T-helper 1 cell (primary cell): ENCODE measurements around the gene AP5S1.
"Not testable (repeated sequence)": the region's sequence is repeated elsewhere in the genome, so short reads cannot be mapped to it uniquely, and the experiment has no call there.

Source experiments
- DNase-seq, 5 donors: peaks; one replicate each; pipeline ENCODE4 v3.0.0-alpha.2; 2012 to 2020

The AP5S1 gene

DNA sequence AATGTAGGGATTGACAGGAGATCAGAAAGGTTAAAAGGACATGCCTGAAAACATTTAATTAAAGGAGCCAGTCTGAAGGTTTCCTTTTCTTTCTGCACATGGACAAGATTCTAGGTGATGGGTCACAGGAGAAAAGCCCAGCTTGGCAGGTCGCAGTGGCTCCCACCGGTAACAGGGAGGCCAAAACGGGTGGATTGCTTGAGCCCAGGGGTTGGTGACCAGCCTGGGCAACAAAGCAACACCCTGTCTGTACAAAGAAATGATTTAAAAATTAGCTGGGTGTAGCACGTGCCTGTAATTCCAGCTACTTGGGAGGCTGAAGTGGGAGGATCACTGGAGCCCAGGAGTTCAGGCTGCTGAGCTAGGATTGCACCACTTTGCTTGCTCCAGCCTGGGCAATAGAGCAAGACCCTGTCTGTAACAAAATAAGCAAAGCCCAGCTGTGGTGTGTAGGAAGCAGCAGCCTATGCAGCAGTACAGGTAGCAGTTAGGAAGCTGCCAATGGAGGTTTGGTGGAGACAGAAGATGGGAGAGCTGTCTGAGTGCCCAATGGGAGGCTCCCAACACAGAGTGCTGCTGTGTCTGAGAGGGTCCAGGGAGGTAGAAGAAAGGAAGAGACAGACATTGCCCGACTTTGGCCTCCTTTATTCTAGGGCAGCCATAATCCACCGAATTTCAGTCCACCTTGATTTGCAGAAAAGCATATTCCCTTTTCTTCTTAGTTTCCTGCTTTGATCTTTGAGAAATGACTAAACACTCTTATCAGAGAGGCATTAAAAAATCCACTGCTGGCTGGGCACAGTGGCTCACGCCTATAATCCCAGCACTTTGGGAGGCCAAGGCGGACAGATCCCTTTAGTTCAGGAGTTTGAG lies 7.1 kb upstream of the AP5S1 start:
- DNase-seq: no peak

DNA sequence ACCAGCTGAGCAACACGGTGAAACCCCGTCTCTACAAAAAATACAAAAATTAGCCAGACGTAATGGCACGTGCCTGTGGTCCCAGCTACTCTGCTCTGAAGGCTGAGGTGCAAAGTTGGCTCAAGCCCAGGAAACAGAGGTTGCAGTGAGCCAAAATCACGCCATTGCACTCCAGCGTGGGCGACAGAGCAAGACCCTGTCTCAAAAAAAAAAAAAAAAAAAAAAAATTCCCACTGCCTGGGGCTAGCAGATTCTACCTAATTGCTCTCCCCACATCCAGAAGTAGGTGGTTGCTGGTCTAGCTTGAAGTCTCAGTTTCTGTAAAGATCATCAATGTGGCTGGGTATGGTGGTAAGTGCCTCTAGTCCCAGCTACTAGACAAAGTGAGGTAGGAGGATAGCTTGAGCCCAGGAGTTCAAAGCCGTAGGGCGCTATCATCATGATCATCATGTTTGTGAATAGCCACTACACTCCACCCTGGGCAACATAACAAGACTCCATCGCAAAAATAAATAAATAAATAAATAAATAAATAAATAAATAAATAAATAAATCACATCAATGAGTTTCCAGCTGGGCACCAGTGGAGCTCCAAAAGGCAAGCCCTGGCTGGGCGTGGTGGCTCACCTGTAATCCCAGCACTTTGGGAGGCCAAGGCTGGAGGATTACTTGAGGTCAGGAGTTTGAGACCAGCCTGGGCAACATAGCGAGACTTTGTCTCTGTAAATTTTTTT lies 6.3 kb upstream of the AP5S1 start:
- DNase-seq: peak in 1 of 5 donors; percentile 25

DNA sequence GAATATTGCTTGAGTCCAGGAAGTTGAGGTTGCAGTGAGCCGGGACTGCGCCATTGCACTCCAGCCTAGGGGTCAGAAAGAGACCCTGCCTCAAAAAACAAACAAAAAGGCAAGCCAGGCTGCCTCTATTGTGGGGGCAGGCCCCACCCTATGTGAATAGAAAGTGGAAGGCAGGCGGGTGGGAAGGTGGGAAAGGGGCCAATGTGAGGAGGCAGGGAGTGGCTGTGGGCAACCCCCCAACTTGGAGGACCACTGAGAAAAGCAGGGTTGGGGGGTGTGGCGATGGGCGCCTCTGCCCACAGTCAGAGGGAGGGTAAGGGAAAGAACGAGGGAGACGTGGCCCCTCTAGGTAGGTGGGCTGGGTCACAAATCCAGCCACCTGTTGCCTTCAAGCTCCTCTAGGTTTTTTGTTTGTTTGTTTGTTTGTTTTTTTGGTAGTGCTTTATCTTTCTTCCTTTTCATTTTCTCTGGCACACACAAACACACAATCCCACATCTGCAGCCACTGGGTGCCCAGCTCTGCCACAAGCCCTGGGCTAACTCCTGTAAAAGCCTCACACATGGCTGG lies 5.3 kb upstream of the AP5S1 start:
- DNase-seq: no peak

DNA sequence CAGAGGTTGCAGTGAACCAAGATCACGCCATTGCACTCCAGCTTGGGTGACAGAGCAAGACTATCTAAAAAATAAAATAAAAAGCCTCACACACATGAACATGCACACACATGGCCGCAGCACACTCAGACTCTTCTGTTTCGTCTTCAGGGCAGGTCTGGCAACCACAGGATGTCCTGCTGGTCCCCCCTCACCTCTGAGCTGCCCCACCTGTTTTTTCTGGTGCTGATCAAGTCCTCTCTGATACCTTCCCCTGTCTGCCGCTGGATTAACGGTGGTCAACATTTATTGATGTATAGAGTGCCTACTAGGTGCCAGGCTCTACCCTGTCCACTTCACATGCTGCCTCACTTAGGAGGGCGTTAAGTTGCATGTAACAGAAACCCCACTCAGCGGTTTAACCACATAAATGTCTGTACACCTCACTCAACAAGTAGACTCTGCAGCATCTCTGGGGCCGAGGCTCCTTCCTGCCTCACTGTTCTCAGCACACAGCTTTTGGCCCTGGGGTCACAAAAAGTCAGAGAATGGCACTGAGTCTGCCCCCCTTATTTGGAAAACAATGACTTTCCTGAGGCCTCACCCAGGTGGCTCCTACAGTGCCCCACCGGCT lies 4.5 kb upstream of the AP5S1 start:
- DNase-seq: peak in 1 of 5 donors; percentile 74

DNA sequence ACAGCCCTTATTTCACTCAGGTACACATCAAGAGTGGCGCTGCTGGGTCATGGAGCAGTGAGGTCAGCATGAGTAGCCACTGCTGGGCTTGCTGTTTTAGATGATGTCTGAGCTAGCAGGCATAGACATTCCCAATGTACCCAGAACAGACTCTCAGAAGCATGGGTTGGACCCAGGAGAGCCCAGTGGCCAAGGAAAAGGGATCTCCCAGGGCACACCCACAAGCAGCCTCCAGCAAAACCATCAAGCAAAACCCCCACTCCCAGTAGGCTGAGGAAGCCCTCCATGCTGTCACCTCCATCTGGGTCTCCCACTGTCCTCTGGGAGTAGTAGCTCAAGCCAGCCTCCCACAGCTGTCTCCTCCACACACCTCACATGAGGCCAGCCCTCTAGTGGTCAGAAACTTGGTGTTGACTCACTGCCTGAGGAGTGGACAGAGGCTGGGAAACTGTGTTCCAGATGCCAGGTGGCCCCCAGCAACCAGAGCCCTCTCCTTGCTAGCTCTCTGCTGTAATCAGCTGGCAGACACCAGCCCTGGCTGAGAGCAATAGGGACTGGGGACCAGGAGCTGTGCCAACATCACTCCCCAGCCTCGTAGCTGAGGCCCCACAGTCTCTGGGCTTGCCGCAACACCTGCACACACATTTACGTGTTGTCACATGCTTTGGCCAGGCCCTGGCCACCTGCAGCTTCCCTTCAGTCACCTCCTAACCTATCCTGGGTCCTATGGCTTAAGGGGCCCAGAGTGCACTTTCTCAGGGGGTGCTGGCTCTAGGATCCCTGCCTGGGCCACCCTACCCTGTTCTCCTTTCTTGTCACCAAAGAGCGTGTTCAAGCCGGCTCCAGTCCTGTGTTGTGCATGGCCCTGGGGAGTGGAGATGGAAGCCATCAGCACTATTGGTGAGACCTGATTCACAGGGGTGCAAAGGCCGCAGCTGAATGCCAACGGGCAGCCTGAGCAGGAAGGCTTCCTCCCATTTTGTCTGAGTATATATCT lies 1.9 kb upstream of the AP5S1 start:
- peak in 1 of 5 donors; percentile 27 for DNase-seq

DNA sequence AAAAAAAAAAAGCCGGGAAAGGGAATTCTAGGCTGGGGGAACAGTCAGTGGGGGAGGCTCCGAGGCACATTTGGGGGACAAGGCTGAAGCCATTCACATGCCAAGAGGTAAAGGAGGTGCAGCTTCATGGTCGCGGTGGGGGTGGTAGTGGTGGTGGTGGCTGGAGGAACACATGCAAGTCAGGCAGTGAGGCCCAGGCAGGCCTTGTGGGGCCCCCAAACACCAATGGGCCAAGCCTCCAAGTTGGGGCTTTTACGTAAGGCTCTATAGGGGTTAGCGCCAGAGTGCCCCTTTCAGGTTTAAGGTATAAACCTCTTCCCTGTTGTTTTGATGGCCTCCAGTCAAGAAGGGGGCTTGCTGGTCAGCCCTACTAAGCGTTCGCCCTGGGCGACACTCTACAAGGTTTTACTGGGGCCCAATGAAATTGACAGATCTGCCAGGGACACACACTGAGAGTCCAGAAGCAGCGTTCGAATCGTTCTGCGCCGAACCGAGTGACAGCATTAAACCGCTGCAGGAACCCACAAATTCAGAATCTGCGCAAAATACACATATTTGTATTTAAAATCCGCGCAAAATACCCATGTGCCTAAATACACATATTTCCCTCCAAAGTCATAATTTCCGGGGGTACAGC lies 818 bp upstream of the AP5S1 start:
- DNase-seq: no peak

DNA sequence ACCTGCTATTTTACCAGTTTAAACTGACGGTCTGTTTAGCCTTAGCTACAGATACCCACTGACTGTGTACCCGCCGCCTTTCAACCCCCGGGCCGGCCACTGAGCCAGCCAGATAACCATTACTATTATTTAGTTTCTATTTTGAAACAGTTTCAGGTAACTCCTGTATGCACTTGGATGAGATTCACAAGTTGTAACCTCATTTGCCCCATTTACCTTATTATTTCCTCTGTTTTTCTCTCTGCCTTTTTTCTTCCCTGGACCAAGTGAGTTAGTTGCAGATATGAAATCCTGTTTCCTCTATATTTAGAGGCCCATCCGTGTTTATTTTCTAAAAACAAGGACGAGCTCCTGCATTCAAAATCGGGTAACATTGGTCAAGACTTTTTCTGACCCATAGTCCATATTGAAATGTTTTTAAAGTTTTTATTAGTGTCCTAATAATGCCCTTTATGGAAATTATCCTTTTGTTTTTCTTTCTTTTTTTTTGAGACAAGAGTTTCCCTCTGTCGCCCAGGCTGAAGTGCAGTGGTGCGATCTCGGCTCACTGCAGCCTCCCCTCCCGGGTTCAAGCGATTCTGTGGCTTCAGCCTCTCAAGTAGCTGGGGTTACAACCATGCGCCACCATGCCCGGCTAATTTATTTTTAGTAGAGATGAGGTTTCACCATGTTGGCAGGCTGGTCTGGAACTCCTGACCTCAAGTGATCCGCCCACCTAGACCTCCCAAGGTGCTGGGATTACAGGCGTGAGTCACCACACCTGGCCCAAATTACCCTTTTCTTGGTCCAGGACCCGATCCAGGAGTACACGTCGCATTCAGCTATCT lies 767 bp downstream of the AP5S1 start:
- no peak for DNase-seq

DNA sequence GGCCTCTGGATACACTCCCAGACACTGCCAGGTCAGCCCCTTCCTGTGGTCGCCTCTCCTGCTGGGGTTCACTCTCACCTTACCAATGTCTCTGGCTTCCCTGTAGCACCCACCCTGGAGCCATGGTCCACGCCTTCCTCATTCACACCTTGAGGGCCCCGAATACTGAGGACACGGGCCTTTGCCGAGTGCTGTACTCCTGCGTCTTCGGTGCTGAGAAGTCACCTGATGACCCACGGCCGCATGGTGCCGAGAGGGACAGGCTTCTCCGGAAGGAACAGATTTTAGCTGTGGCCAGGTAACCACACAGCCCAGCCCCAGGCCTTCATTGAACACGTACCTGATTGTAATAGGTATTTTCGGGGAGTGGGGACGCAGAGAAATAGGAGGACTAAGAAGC lies 1.6 kb downstream of the AP5S1 start:
- DNase-seq: no peak

DNA sequence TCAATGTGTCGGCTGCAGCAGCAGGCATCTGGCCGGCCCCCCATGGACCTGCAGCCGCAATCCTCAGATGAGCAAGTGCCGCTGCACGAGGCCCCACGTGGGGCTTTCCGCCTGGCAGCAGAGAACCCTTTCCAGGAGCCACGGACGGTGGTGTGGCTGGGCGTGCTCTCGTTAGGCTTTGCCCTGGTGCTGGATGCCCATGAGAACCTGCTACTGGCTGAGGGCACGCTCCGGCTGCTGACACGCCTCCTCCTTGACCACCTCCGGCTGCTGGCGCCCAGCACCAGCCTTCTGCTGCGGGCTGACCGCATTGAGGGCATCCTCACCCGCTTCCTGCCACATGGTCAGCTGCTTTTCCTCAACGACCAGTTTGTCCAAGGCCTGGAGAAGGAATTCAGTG lies 3.5 kb downstream of the AP5S1 start:
- DNase-seq: no peak

DNA sequence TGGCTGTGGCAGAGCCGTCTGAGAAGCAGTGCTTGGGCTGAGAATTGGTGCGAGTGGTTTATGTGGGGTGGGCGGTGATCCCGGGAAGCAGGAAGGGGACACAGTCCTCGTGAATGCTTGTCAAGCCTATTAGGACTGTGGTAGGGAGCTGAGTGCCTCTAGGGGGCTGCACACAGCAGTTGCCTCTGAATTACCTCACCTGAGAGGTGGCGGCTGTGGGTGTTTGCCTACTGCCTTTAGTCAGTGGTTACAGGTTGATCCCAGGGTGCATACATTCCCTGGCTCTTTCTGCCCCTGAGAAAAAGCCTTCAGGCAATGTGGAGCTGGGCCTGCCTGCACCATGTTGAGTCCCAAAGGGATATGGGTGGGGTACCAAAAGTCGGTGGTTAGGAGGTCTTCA lies 5.2 kb downstream of the AP5S1 start:
- DNase-seq: no peak

DNA sequence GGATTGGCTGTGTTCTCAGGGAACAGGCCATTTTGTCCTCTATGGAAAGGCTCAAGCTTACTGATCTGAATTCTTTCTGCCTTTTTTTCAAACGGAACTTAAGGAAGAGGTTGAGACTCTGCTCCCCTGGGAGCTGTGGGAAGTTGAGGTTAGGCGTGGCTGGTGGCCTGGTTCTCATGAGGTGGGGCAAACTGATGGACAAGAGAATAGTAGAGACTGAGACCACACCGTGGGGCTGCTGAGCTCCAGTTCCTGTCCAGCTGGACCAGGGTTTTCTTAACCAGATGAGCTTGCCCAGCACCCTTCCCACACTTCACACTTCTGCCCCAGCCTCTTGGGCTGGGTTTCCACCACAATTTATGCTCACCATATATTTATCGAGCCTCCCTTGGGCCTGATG lies 6.1 kb downstream of the AP5S1 start:
- DNase-seq: no peak

DNA sequence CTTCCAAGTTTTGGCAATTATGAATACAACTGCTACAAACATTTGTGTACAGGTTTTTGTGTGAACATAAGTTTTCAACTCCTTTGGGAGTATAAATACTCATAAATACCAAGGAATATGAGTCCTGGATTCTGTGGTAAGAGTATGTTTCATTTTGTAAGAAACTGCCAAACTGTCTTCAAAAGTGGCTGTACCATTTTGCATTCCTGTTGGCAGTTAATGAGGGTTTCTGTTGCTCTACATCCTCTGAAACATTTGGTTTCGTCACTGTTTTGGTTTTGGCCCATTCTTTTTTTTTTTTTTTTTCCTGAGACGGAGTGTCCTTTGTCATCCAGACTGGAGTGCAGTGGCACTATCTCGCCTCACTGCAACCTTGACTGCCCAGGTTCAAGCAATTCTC lies 8.5 kb downstream of the AP5S1 start:
- no peak for DNase-seq

DNA sequence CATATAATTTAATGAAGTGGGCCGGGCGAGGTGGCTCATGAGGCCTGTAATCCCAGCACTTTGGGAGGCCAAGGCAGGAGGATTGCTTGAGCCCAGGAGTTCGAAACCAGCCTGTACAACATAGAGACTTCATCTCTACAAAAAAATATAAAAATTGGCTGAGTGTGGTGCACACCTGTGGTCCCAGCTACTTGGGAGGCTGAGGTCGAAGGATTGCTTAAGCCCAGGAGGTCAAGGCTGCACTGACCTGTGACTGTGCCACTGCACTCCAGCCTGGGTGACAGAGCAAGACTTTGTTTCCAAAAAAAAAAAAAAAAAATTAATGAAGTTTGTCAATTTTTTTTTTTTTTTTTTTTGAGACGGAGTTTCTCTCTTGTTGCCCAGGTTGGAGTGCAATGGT lies 9.5 kb downstream of the AP5S1 start:
- DNase-seq: not testable (repeated sequence)

DNA sequence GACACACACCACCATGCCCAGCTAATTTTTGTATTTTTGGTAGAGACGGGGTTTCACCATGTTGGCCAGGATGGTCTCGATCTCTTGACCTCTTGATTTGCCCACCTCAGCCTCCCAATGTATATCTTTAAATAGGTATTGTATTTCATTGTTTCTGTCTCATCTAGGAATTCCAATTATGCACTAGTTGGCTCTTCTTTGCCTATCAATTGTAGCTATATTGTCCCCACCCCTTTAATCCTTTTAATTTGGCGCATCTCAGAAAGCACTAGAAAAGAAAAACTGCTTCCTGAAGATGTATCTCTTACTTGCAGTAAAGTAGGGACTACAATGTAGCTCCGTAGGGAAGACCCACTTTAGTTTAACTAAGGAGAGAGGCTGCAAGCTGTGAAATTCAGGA lies 15.8 kb downstream of the AP5S1 start:
- no peak for DNase-seq

DNA sequence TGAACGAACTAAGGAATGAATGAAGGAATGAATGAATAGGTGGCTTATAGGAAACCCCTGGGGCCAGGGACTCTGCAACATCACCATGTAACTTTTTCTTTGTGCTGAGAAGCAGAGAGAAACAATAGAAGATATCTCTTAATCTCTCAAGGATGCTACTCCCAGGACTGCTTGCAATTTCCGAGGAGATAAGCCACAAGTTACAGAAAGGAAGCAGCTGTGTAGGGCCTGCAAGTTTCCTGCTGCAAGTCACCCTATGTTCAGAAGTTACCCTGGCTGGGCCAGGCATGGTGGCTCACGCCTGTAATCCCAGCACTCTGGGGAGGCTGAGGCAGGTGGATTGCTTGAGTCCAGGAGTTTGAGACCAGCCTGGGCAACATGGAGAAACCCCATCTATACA lies 19.0 kb downstream of the AP5S1 start:
- peak in 1 of 5 donors; percentile 28 for DNase-seq

DNA sequence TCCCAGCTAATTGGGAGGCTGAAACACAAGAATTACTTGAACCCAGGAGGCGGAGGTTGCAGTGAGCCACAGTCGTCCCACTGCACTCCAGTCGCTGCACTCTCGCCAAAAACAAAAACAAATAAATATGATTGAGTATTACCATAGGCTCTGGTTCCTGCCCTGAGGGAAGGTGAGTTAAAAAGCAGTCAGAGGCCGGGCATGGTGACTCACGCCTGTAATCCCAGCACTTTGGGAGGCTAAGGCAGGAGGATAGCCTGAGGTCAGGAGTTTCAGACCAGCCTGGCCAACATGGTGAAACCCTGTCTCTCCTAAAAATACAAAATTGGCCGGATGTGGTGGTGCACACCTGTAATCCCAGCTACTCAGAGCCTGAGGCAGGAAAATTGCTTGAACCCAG lies 19.9 kb downstream of the AP5S1 start:
- not testable (repeated sequence) for DNase-seq

DNA sequence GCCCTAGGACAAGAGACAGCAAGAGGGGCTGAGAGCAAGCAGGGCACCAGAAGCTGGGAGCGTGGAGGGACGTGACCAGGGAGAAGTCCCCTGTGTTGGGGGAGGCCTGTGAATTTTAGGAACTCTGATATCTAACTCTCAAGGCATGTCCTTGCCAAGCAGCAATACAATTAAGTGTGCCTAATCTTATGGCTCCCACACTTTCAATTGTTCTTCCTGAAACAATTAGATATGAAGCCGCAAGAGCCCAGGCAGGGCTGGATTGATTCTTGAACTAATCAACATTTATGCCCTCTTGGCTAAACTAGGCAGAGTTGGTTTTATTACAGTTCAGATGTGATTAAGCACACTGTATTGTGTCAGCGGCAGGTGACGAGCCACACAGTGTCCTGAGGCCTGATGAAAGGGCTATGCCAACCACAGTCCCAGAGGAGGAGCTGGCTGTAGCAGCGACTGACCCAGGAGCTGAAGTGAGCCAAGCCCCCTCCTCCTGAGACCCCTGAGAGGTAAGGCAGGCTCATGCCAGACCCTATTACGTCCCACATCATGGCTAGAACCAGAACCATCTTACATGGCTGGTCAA lies 22.1 kb downstream of the AP5S1 start:
- DNase-seq: no peak

DNA sequence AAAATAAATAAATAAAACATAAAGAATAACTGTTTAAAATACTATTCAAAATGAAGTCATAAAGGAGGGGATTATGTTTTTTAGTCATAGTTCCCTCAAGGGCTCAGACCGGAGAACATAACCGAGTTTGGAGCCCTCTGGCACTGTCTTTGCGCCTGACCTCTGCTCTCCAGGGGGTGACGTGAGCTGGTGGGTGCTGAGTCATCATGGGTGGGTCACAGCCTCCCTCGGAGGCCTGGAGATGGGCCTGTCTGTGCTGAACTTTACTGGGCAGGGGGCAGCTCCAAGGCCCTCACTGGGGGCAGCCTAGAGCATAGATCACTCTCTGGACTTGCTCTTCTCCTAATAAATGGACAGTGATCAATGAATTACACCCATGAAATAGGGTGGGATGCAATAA lies 23.1 kb downstream of the AP5S1 start:
- no peak for DNase-seq

DNA sequence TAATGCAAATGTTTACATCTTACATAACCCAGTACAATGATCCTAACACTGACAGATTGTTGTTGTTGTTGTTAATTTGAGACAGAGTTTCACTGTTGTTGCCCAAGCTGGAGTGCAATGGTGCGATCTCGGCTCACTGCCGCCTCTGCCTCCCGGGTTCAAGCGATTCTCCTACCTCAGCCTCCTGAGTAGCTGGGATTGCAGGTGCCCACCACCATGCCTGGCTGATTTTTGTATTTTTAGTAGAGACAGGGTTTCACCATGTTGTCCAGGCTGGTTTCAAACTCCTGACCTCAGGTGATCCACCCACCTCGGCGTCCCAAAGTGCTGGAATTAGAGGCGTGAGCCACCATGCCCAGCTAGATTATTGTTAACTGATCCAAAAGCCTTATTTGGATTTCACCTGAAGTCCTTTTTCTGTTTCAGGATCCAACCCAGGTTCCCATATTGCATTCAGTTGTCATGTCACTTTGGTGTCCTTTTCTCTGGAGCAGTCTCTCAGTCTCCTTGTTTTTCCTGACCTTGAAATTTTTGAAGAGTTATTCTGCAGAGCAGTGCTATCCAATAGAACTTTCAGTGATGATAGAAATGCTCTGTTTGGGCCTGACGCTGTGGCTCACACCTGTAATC lies 23.8 kb downstream of the AP5S1 start:
- DNase-seq: not testable (repeated sequence)

DNA sequence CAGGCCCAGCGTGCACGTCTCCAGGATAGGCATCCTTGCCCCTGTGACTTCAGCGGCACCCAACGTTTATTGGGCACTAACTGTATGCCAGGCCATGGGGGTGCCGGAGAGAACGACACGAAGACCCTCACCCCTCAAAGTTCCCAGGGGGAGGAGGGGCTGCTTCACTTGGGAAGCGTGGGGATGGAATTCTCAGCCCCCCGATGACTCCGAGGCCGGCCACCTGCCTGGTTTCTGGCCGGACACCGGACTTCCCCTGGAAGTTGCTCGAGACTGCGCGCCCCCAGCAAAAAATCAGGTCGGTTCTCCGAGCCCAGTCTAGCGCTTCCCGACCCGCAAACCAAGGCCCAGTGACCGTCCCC lies 26.0 kb downstream of the AP5S1 start:
- DNase-seq: no peak
